Natural killer cell treated with Interleukin-12 subunit alpha and Interleukin-12 subunit beta and Interleukin-15 and Interleukin-18, amount 100 ng/mL, for 72 hours (primary cell): ENCODE results near the gene PLSCR4. TPM values are rescaled to one million over a fixed set of nuclear protein-coding genes. Genes with fewer than 3 reads are reported as not detected.

Experiments
- ATAC-seq, 2 donors: fragments of 150-1000 bp; cut with Tn5 transposase in 1 of 2; sonication (Bioruptor Pico), chemical (Tn5 transposase) in 1 of 2; 2 replicates each; pipeline ENCODE4 v1.10.0; 2021
- DNase-seq: peaks from one replicate; pipeline ENCODE4 v3.0.0; 2022; ENCODE audit warnings: low spot score
- H3K27ac Mint-ChIP-seq, 2 donors: 1 replicate in 1 of 2; 2 replicates in 1 of 2; pipeline ENCODE4 v1.8.0; 2022; ENCODE audit warnings: mixed read lengths in 2 of 2, mild to moderate bottlenecking in 1 of 2, moderate library complexity in 1 of 2
- H3K27me3 Mint-ChIP-seq, 2 donors: 1 replicate in 1 of 2; 2 replicates in 1 of 2; pipeline ENCODE4 v1.8.0; 2022; ENCODE audit warnings: mixed read lengths in 2 of 2
- H3K36me3 Mint-ChIP-seq: one replicate; pipeline ENCODE4 v1.8.0; 2022; ENCODE audit warnings: mixed read lengths
- H3K4me1 Mint-ChIP-seq, 2 donors: 1 replicate in 1 of 2; 2 replicates in 1 of 2; pipeline ENCODE4 v1.8.0; 2022; ENCODE audit warnings: low read depth in 2 of 2, mixed read lengths in 2 of 2, mild to moderate bottlenecking in 1 of 2
- H3K4me3 Mint-ChIP-seq: one replicate; pipeline ENCODE4 v1.8.0; 2022; ENCODE audit warnings: mixed read lengths
- H3K9me3 Mint-ChIP-seq: 2 replicates; pipeline ENCODE4 v1.8.0; 2022; ENCODE audit warnings: mixed read lengths
- total RNA-seq, 2 donors: library from RNA; stranded (reverse); gene quantifications; one replicate each; pipeline ENCODE4 v1.2.3, GENCODE V29; 2022

Gene PLSCR4
- total RNA-seq, 2 donors from 2014 or later: not detected

DNA sequence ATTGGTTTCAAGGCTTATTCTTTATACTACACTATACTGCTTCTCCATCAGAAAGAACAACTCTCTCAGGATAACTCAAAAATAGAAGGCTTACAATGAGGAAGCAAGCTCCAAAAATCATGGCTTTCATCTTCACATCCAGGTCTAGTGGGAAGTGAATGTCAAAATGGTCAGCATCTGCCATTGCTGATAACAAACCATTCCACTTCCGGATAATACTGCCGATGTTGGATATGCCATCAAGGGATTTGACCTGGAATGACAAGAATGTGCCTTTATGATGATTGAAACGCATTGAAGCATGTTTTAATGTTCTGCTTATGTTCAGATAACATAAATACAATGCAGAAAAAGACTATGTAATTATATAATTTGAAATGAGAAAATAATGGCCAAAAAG lies 55.9 kb downstream of the PLSCR4 start:
- no peaks in the 10 kb centered on the region for H3K27me3 Mint-ChIP-seq
- DNase-seq: no peak
- H3K9me3 Mint-ChIP-seq: no peaks in the 10 kb centered on the region
- no peaks in the 10 kb centered on the region for H3K4me1 Mint-ChIP-seq
- no peak for ATAC-seq
- no peaks in the 10 kb centered on the region for H3K36me3 Mint-ChIP-seq
- H3K4me3 Mint-ChIP-seq: no peak overlapping the region
- no peak overlapping the region for H3K27ac Mint-ChIP-seq

DNA sequence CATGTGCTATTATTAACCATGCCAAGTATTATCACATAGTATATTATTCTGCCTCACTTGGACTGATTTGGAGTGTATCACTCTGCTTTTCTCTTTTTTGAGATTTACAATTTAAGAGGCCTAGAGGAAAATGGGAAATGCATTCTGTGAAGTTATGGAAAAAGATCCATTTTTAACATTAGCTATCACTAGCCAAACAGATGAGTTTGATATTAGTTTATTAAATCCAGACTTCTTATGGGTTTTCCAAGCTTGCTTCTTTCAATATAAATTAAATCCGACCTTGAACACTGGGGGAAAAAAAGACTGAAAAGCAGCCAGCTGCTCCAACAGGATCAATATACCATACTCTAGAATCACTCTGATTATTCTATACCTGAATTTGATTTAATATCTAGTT lies 59.9 kb downstream of the PLSCR4 start:
- H3K4me3 Mint-ChIP-seq: no peak overlapping the region
- no peak overlapping the region for H3K27ac Mint-ChIP-seq
- no peaks in the 10 kb centered on the region for H3K36me3 Mint-ChIP-seq
- H3K27me3 Mint-ChIP-seq: peaks cover 0 to 2% of the 10 kb centered on the region in 2 donors
- no peaks in the 10 kb centered on the region for H3K4me1 Mint-ChIP-seq
- H3K9me3 Mint-ChIP-seq: no peaks in the 10 kb centered on the region
- DNase-seq: no peak
- no peak for ATAC-seq

DNA sequence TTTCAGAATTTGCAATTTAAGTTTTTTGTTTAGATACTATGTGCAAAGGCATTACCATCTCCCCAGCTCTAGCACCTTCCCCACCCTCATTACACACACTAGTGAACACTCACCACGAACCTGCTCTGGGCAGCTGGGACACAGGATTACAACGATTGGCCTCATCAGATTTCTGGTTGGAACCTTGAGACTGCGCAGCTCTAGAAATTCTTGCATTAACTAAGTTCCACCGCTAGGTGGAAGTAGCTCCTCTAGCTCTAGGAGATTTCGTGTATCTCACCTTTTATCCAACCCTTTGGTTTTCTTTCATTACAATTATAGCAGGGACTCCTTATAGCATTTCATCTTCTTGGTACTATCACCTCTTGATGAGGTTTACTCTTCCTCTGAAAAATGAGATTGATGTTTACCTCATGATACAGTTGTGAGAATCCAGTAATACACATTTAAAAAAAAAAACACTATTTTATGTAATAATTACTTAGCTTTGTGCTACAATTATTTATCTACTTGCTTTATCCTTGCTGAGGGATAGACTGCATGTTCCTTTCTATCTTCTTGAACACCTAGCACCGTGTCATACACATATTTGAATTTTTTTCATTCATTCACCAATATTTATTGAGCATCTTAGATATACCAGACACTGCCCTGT lies 61.3 kb downstream of the PLSCR4 start:
- no peak overlapping the region for H3K27ac Mint-ChIP-seq
- no peaks in the 10 kb centered on the region for H3K36me3 Mint-ChIP-seq
- no peaks in the 10 kb centered on the region for H3K4me1 Mint-ChIP-seq
- H3K4me3 Mint-ChIP-seq: no peak overlapping the region
- ATAC-seq (peak in 1 of 2 donors; percentile 68), DNase-seq (no peak)
- H3K27me3 Mint-ChIP-seq: peaks cover 0 to 2% of the 10 kb centered on the region in 2 donors
- H3K9me3 Mint-ChIP-seq: no peaks in the 10 kb centered on the region

DNA sequence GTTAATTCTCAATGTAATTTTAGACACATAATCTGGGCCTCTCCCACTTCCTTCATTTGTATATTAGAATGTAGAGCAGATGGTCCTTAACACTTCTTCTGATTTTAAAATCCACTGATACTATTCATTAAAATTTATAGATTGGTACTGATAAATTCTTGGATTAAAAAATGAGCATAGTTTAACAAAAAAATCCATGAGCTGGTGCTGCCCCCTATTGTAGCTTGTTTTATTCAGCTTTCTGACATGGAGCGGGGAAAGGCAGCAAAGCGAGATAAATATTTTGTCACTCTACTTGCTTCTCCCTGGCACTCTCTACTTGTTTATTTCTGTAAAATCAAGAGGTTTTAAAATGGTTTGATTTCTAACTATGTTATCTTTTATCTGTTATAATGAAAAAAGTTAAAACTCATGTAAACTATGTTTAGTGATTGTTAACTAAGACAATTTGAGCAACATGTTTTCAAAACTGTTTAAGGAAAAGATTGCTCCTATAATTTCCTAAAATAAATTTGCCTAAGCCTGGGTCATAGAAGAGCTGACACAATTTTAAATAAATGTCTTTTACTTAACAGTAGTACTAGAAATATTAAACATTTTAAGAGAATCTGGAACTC lies 63.5 kb downstream of the PLSCR4 start:
- H3K27ac Mint-ChIP-seq: no peak overlapping the region
- no peaks in the 10 kb centered on the region for H3K4me1 Mint-ChIP-seq
- H3K27me3 Mint-ChIP-seq: peaks cover 0 to 2% of the 10 kb centered on the region in 2 donors
- ATAC-seq (no peak), DNase-seq (no peak)
- no peaks in the 10 kb centered on the region for H3K36me3 Mint-ChIP-seq
- no peak overlapping the region for H3K4me3 Mint-ChIP-seq
- no peaks in the 10 kb centered on the region for H3K9me3 Mint-ChIP-seq

DNA sequence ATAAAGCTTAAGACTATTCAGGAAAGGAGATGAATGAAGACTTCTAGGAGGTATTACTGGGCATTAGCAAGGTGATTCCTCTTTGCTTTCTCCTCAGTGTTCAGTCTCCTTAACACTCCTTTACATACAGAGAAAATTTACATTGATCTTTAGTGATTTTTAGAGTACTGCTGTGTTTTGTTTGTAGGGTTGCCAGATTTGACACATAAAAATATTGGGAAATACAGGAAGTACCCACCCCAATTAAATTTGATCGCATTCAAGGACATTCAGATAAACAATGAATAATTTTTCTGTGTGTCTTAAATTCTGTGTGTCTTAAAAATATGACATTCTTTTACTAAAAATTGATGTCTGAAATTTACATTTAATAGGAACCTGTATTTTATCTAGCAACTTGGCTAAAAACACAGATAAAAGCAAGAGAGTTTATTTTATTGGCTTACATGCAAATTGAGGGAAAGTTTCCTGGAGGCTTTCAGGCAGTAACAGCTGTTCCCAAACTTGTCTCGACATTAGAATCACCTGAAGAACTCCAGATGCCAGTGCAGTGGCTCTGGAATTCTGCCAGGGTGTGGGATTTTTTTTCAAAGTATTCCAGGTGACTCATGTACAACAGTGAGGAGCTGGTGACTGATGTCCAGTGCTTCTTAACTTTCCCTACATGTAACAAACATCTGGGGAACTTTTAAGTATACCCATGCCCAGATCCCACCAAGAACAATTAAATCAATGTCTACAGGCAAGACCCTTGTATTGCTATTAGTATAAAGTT lies 66.5 kb downstream of the PLSCR4 start:
- Mint-ChIP-seq H3K27me3 (peaks cover 0 to under 1% of the 10 kb centered on the region in 2 donors), H3K36me3 (no peaks in the 10 kb centered on the region), H3K4me1 (no peaks in the 10 kb centered on the region), H3K9me3 (no peaks in the 10 kb centered on the region), H3K4me3 (no peak overlapping the region), H3K27ac (no peak overlapping the region)
- ATAC-seq: no peak
- DNase-seq: no peak

DNA sequence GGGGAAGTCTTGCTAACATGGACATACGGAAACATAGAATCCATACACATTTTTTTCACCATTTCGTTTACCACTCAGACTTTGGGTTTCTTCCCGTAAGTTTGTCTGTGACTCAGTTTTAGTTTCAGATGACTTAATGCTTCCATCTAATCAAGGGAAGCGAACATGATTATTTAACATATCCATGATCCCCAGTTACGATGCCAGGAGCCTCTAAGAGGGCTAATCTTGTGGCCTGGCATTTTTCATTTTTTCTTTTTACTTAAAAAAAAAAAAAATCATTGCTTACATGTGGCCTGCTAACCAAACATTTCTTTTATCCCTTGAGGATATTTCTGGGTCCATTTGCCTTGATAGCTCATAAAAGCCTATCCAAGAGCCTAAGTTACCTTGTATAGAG lies 69.7 kb downstream of the PLSCR4 start:
- ATAC-seq: no peak
- Mint-ChIP-seq H3K9me3 (no peaks in the 10 kb centered on the region), H3K27me3 (peaks cover 0 to 4% of the 10 kb centered on the region in 2 donors), H3K4me1 (no peaks in the 10 kb centered on the region), H3K27ac (no peak overlapping the region), H3K36me3 (no peaks in the 10 kb centered on the region), H3K4me3 (no peak overlapping the region)
- DNase-seq: no peak

DNA sequence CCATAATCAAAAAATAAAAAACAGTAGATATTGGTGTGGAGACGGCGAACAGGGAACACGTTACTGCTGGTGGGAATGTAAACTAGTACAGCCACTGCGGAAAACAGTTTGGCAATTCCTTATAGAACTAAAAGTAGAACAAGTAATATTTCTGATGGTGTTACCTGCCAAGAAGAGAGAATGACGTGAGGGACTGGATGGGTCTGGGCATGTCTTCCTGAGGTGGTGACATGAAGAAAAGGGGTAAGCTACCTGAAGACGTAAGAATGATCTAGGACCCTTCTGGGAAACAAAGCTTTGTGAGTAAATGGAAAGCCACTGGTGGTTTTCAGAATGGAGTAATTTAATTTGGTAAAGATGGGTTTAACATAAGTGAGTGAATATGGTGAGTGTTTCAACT lies 70.5 kb downstream of the PLSCR4 start:
- no peaks in the 10 kb centered on the region for H3K36me3 Mint-ChIP-seq
- H3K4me1 Mint-ChIP-seq: no peaks in the 10 kb centered on the region
- no peak overlapping the region for H3K4me3 Mint-ChIP-seq
- H3K27ac Mint-ChIP-seq: no peak overlapping the region
- H3K27me3 Mint-ChIP-seq: peaks cover 0 to 4% of the 10 kb centered on the region in 2 donors
- DNase-seq: no peak
- no peak for ATAC-seq
- no peaks in the 10 kb centered on the region for H3K9me3 Mint-ChIP-seq

DNA sequence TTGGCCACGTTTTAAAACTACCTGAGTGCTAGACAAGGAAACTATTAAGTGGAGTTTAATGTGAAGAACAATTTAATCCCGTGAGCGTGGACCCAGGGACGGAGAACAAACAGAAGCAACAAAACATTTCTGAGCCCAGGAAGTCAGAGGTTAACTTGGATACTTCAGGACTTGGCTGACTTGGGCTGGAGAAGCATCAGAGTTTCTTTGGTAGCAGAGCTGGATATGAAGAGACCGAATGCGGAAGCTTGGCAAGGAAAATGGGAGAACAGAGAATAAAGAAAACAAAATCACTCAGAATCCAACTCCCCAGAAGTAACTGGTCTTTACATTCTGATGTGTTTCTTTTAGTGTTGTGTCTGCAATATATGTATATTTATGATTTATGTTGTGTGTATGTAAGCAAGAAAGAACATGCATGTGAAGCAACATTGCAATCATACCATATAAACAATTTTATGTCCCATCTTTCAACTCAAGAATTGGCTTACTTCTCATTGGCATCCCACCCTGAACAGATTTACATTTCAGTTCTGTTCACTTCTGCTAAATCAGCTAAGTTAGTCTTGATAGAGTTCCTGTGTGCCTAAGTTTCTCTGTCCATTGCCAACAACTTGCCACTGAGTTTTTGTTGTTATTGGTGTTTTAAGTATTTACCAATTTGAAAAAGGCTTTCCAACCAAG lies 72.8 kb downstream of the PLSCR4 start:
- no peak overlapping the region for H3K4me3 Mint-ChIP-seq
- no peaks in the 10 kb centered on the region for H3K36me3 Mint-ChIP-seq
- no peak overlapping the region for H3K27ac Mint-ChIP-seq
- peaks cover under 1% of the 10 kb centered on the region for H3K9me3 Mint-ChIP-seq
- H3K4me1 Mint-ChIP-seq: no peaks in the 10 kb centered on the region
- DNase-seq (no peak), ATAC-seq (no peak)
- peaks cover under 1 to 6% of the 10 kb centered on the region in 2 donors for H3K27me3 Mint-ChIP-seq

DNA sequence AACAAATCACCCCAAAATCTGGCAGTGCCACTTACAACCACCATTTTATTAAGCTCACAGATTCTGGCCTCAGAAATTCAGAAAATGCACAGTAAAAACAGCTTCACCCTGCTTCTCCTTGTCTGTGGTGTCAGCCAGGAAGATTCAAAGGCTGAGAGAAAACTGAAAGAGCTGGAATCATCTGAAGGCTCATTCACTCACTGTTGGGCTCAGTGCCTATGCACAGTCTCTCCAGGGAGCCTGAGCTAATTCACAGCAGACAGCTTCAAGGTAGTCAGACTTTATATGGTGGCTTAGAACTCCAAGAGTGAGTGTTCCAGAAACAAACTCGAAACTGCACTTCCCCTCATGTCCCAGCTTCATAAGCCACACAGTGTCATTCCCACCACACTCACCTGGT lies 73.4 kb downstream of the PLSCR4 start:
- Mint-ChIP-seq H3K36me3 (no peaks in the 10 kb centered on the region), H3K4me1 (no peaks in the 10 kb centered on the region), H3K9me3 (peaks cover 4% of the 10 kb centered on the region), H3K27me3 (peaks cover 4 to 12% of the 10 kb centered on the region in 2 donors), H3K27ac (no peak overlapping the region), H3K4me3 (no peak overlapping the region)
- ATAC-seq (no peak), DNase-seq (no peak)

DNA sequence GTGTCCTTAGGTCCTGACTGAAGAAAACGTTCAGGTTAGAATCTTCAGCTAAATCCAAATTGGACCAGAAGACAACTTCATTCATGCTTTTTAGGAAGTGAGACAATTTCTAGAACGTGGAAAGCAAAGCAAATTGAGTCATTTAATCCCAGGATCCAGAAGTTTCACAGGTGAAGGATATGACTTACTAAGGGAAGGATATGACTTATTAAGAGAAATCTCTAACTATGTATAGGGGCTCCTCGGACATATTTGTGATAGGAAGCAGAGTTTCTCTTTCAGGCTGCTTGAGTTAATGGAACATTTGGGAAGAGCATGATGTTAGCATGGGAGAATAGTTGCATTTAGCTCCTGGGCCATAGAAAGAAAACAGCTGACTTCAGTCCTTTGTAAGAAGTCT lies 73.8 kb downstream of the PLSCR4 start:
- Mint-ChIP-seq H3K27me3 (peaks cover 4 to 12% of the 10 kb centered on the region in 2 donors), H3K27ac (no peak overlapping the region), H3K36me3 (no peaks in the 10 kb centered on the region), H3K4me3 (no peak overlapping the region), H3K9me3 (peaks cover 4% of the 10 kb centered on the region), H3K4me1 (no peaks in the 10 kb centered on the region)
- ATAC-seq (no peak), DNase-seq (no peak)

DNA sequence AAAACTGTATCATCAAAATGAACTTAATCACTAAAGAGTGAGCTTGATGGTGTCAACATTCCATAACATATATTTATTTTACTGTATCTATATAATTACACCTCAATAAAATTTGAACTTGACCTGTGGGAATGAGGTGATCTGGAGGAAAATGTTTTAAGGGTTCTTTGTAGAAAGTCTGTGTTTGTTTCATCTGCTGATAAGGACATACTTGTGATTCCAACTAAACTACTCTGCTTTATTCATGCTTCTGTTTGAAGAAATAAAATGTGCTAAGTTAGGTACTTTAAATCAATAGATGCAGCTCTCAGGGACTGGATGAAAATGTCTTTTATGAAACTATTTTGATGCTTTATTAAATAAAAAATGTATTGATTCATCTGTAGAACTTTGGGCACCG lies 78.3 kb downstream of the PLSCR4 start:
- Mint-ChIP-seq H3K27ac (no peak overlapping the region), H3K27me3 (peaks cover 4 to 20% of the 10 kb centered on the region in 2 donors), H3K9me3 (peaks cover 4% of the 10 kb centered on the region), H3K36me3 (no peaks in the 10 kb centered on the region), H3K4me1 (no peaks in the 10 kb centered on the region), H3K4me3 (no peak overlapping the region)
- no peak for DNase-seq
- ATAC-seq: no peak

DNA sequence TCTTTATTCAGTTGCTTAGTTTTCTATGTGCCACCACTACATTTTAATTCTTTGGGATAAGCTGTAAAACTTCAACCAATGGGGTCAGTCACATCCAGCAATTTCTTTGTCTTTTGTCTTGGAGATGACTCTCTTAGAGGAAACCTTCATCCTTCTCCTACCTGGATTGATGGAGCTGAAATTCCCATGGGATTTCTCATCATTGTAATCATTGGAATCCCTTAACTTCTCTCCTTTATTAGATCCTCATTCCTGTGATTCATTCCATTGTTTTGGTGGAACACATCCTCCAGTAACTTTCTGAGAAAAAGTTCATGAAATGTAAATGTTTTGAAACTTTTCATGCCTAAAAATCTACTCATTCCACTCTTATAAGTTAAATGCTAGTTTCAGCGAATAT lies 80.3 kb downstream of the PLSCR4 start:
- Mint-ChIP-seq H3K36me3 (no peaks in the 10 kb centered on the region), H3K27me3 (peaks cover 4 to 15% of the 10 kb centered on the region in 2 donors), H3K9me3 (peaks cover 4% of the 10 kb centered on the region), H3K4me1 (no peaks in the 10 kb centered on the region), H3K4me3 (no peak overlapping the region), H3K27ac (no peak overlapping the region)
- DNase-seq (no peak), ATAC-seq (no peak)

DNA sequence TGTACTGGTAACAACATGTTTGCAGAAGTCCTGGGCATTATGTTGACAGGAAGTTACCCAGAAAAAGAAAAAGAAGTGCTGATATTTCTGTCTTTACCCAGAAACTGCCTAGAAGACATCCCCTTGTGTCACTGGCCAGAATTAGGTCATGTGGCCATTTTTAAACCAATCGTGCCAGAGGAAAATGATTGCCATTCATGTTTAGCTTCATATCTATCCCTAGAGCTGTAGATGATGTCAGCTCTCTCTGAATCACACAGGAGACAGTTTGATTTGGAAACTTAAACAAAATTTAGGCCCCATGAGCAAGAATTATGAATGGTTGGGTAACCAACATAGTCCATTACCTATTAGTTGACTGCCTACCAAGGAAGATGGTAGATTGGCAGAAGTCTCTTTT lies 81.0 kb downstream of the PLSCR4 start:
- H3K27ac Mint-ChIP-seq: no peak overlapping the region
- no peak for ATAC-seq
- no peaks in the 10 kb centered on the region for H3K4me1 Mint-ChIP-seq

DNA sequence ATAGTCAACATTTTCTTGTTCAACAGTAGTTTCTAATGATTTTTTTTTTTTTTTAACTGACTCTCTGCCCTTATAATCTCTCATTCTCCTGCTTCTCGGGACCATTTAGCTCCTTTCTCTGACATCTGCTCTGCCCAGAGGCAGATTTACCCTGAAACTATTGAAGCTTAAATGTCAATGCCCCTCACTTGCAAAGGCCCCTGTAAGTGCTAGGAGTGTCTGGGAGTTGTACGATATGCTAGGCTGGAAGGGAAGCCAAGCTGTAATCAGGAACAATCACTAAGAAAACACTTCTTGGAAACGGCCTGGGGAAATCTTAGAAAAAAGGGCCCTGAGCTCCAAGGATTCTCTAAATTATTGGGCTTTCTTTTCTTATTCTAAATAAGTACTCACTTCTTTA lies 84.1 kb downstream of the PLSCR4 start:
- H3K4me1 Mint-ChIP-seq: peaks cover 0 to 5% of the 10 kb centered on the region in 2 donors
- H3K36me3 Mint-ChIP-seq: peaks cover 6% of the 10 kb centered on the region
- DNase-seq (no peak), ATAC-seq (no peak)
- H3K9me3 Mint-ChIP-seq: peaks cover 4% of the 10 kb centered on the region
- H3K4me3 Mint-ChIP-seq: no peak overlapping the region
- peaks cover 10 to 39% of the 10 kb centered on the region in 2 donors for H3K27me3 Mint-ChIP-seq
- no peak overlapping the region for H3K27ac Mint-ChIP-seq

More for the DNA sequence above, 81.0 kb downstream of the PLSCR4 start:
- Mint-ChIP-seq H3K27me3 (peaks cover 4 to 22% of the 10 kb centered on the region in 2 donors), H3K4me3 (no peak overlapping the region), H3K36me3 (no peaks in the 10 kb centered on the region), H3K9me3 (peaks cover 4% of the 10 kb centered on the region)
- no peak for DNase-seq
